SU-DHL-6 (cell line): Measurements from ENCODE around the gene RGMA.
"Not testable (repeated sequence)": the region's sequence is repeated elsewhere in the genome, so short reads cannot be mapped to it uniquely, and the experiment has no call there.

Source experiments
- H2AFZ ChIP-seq: fragments of 200-600 bp; sonication (generic); 2 replicates; pipeline ENCODE4 v1.6.1; 2014; ENCODE audit warnings: low read depth, mild to moderate bottlenecking, moderate library complexity, mixed read lengths, antibody characterized with exemption, low read length; ENCODE audit not compliant: severe bottlenecking
- H3F3A ChIP-seq: fragments of 200-600 bp; shearing (Covaris generic); 2 replicates; pipeline ENCODE4 v1.6.0; 2016; ENCODE audit warnings: antibody characterized with exemption, mild to moderate bottlenecking; ENCODE audit not compliant: insufficient read depth
- H3K27ac ChIP-seq: fragments of 200-600 bp; sonication (generic); 2 replicates; pipeline ENCODE4 v1.5.1; 2016; ENCODE audit warnings: low read depth, mild to moderate bottlenecking, low read length, moderate library complexity, mixed read lengths
- H3K27me3 ChIP-seq: fragments of 200-600 bp; sonication (generic), shearing (Covaris generic); 2 replicates; pipeline ENCODE4 v1.6.0; 2014; ENCODE audit warnings: mild to moderate bottlenecking, low read length
- H3K36me3 ChIP-seq: fragments of 200-600 bp; sonication (generic); 2 replicates; pipeline ENCODE4 v1.6.1; 2014; ENCODE audit warnings: mild to moderate bottlenecking, low read length, mixed read lengths
- H3K4me2 ChIP-seq: fragments of 300-600, 200-600 bp; shearing (Covaris generic), sonication (generic); 2 replicates; pipeline ENCODE4 v1.6.0; 2014; ENCODE audit warnings: low read length, low read depth, mild to moderate bottlenecking; ENCODE audit not compliant: poor library complexity, severe bottlenecking
- H3K4me3 ChIP-seq: fragments of 200-600 bp; sonication (generic); 2 replicates; pipeline ENCODE4 v1.5.1; 2014; ENCODE audit warnings: antibody characterized with exemption, low read length, mild to moderate bottlenecking, mixed read lengths; ENCODE audit not compliant: insufficient read depth, poor library complexity, severe bottlenecking
- H3K79me2 ChIP-seq: fragments of 200-600 bp; sonication (generic); 2 replicates; pipeline ENCODE4 v1.6.1; 2014; ENCODE audit warnings: mild to moderate bottlenecking, low read length, moderate library complexity; ENCODE audit not compliant: insufficient read depth
- H3K9ac ChIP-seq: fragments of 200-600 bp; sonication (generic); 2 replicates; pipeline ENCODE4 v1.7.0; 2014; ENCODE audit warnings: mild to moderate bottlenecking, low read length
- H3K9me2 ChIP-seq: fragments of 200-600 bp; sonication (generic); replicated peaks from 2 replicates; pipeline ENCODE4 v1.6.1; 2014; ENCODE audit warnings: low read length; ENCODE audit not compliant: insufficient read depth
- H3K9me3 ChIP-seq: fragments of 200-600 bp; sonication (generic); 2 replicates; pipeline ENCODE4 v1.6.1; 2014; ENCODE audit warnings: low read length, mixed read lengths; ENCODE audit not compliant: insufficient read depth
- H4K20me1 ChIP-seq: fragments of 200-600 bp; sonication (generic); 2 replicates; pipeline ENCODE4 v1.6.1; 2014; ENCODE audit warnings: low read depth, mild to moderate bottlenecking, antibody characterized with exemption, low read length, moderate library complexity, mixed read lengths
- EZH2phosphoT487 ChIP-seq: fragments of 200-600 bp; sonication (generic), shearing (Covaris generic); conservative IDR thresholded peaks from 2 replicates; pipeline ENCODE4 v1.6.1; 2018; ENCODE audit warnings: mild to moderate bottlenecking, antibody characterized with exemption, low read length, moderate library complexity, mixed read lengths
- TF ChIP-seq, protein P1 (sequence below): fragments of 200-600 bp; sonication (generic); IDR thresholded peaks from one replicate; pipeline ENCODE4 v1.5.1; 2017; ENCODE audit warnings: antibody characterized with exemption, mild to moderate bottlenecking, low read length, moderate library complexity; ENCODE audit not compliant: insufficient read depth, poor library complexity, severe bottlenecking

Gene RGMA

DNA sequence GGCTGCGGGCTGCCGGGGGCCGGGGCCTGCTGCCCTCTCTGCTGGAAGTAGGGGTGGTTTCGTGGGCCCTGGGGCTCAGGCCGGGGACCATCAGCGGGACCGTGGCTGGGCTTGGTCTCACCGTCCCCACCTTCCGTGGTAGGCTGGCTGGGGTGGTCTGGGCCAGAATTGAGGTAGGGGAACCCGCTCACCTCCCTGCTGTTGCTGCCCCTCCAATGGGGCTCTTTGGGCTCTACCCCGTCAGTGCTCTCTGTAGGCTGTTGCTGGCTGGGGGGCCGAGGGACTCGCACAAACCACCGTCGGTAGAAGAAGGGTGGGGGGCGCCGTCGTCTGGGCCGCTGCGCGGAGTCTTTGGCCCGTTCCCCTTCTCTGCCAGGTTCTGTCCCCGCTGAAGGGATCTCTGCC lies 23.4 kb downstream of the RGMA start:
- H3K9ac ChIP-seq, result no peak overlapping the region
- no peaks in the 10 kb centered on the region for H3K9me2 ChIP-seq
- no peaks in the 10 kb centered on the region for H3K79me2 ChIP-seq
- TF ChIP-seq, protein P1, sequence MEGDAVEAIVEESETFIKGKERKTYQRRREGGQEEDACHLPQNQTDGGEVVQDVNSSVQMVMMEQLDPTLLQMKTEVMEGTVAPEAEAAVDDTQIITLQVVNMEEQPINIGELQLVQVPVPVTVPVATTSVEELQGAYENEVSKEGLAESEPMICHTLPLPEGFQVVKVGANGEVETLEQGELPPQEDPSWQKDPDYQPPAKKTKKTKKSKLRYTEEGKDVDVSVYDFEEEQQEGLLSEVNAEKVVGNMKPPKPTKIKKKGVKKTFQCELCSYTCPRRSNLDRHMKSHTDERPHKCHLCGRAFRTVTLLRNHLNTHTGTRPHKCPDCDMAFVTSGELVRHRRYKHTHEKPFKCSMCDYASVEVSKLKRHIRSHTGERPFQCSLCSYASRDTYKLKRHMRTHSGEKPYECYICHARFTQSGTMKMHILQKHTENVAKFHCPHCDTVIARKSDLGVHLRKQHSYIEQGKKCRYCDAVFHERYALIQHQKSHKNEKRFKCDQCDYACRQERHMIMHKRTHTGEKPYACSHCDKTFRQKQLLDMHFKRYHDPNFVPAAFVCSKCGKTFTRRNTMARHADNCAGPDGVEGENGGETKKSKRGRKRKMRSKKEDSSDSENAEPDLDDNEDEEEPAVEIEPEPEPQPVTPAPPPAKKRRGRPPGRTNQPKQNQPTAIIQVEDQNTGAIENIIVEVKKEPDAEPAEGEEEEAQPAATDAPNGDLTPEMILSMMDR, result no peak
- no peak for TF ChIP-seq EZH2phosphoT487
- H3K27ac ChIP-seq, result no peak overlapping the region
- H3K27me3 ChIP-seq, result no peaks in the 10 kb centered on the region
- no peaks in the 10 kb centered on the region for H3K36me3 ChIP-seq
- H4K20me1 ChIP-seq, result no peaks in the 10 kb centered on the region
- H3K9me3 ChIP-seq, result no peaks in the 10 kb centered on the region
- no peaks in the 10 kb centered on the region for H3F3A ChIP-seq
- no peak overlapping the region for H2AFZ ChIP-seq
- no peak overlapping the region for H3K4me3 ChIP-seq
- no peak overlapping the region for H3K4me2 ChIP-seq

DNA sequence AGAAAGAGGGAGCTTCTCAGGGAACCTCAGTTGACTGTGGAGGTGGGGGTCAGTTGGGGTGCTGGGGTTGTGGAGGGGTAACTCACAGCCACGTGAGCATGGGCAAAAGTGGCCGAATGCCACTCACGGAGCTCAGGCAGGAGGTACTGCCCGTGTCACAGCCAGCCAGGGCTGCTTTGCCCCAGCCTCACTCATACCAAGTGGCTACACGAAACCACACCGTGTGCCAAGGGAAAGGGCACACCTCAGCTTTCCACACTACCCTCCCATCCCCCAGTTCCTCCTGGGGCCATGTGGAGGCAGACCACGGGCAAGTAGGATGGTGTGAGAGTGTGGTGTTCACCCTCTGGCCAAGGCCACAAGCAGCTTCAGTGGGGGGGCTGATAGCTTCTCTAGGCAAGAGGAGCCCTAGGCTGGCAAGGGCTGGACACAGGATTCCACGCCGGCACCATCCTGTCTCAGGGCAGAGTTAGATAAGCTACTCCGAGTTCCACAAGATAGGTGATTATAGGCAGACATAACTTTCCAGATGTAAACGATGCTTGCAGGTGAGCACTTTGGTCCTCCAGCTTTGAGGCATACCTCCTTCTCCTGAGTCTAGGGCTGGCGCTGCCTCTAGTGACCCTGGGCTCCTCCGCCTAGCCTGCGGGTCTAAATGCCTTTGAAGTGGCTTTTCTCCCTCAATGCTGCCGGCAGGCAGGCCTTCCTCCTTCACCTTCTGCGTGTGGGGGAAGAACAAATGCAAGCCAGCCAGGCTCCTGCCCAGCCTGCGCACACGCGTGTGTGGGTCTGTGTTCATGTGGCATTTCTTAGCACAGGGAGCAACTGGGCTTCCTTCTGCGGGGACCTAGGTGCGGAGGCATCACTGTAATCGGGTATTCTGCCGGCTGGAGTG lies 25.0 kb downstream of the RGMA start:
- no peak overlapping the region for H3K4me3 ChIP-seq
- no peaks in the 10 kb centered on the region for H3K9me3 ChIP-seq
- TF ChIP-seq EZH2phosphoT487, result no peak
- TF ChIP-seq, protein P1, result no peak
- H3K9me2 ChIP-seq, result no peaks in the 10 kb centered on the region
- H3K27me3 ChIP-seq, result no peaks in the 10 kb centered on the region
- H3F3A ChIP-seq, result no peaks in the 10 kb centered on the region
- H4K20me1 ChIP-seq, result no peaks in the 10 kb centered on the region
- H3K4me2 ChIP-seq, result no peak overlapping the region
- H3K27ac ChIP-seq, result no peak overlapping the region
- no peaks in the 10 kb centered on the region for H3K79me2 ChIP-seq
- no peaks in the 10 kb centered on the region for H3K36me3 ChIP-seq
- no peak overlapping the region for H3K9ac ChIP-seq
- H2AFZ ChIP-seq, result no peak overlapping the region

DNA sequence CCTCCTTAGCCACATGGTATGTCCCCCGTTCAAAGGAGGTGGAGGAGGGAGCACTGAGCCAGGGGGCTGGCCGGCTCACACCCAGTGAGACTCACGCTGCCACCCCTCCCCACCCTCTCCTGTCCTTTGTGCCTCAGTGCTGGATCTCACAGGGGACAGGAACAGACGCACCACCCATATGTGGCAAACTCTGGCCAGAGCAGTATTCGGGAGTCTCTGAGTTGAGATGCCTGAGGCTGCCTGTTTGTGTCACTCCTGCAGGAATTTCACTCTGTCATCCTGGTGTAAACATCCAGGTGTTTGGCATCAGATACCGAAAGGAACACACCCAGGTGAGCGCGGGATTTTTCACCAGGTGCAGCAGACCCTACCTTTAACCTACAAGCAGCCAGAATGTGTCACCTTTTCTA lies 25.7 kb downstream of the RGMA start:
- no peaks in the 10 kb centered on the region for H3K27me3 ChIP-seq
- H3K27ac ChIP-seq, result no peak overlapping the region
- no peaks in the 10 kb centered on the region for H4K20me1 ChIP-seq
- no peaks in the 10 kb centered on the region for H3K36me3 ChIP-seq
- TF ChIP-seq, protein P1, result no peak
- no peak for TF ChIP-seq EZH2phosphoT487
- no peaks in the 10 kb centered on the region for H3F3A ChIP-seq
- H3K9me3 ChIP-seq, result no peaks in the 10 kb centered on the region
- no peak overlapping the region for H3K4me3 ChIP-seq
- H3K79me2 ChIP-seq, result no peaks in the 10 kb centered on the region
- H3K9ac ChIP-seq, result no peak overlapping the region
- H3K9me2 ChIP-seq, result no peaks in the 10 kb centered on the region
- no peak overlapping the region for H2AFZ ChIP-seq
- no peak overlapping the region for H3K4me2 ChIP-seq

DNA sequence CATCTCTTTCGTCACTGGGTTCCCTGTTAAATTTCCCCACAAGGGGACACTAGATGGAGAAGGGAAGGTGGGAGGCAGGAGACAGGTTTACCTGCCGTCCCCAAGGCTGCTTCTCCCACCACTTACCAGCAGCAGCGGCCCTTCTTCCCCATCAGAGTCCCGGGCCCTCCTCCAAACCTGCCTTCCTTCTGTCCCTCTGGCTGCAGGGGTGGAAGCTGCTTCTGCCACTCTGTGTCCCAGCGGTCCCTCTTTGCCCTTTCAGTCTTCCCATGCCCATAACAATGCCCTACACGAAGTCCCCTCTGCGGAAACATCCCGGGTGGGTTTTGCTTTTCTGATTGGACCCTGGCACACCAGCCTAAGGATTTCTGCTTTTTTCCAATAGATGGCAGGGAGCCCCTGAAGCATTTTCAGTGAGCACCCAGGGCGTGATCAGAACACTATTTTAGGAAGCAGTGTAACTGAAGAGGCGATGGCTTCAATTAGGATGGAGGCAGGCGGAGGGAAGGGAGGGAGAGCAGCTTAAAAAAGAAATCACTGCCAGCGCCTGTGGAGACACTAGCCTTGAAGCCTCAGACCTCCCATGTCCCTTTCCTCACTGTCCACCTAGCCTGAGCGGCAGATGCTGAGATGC lies 26.3 kb downstream of the RGMA start:
- not testable (repeated sequence) for H3F3A ChIP-seq, H3K79me2 ChIP-seq, H3K9me3 ChIP-seq, H3K27ac ChIP-seq, H3K4me3 ChIP-seq, H3K9ac ChIP-seq, H3K36me3 ChIP-seq, H2AFZ ChIP-seq, H4K20me1 ChIP-seq, H3K9me2 ChIP-seq, H3K4me2 ChIP-seq, H3K27me3 ChIP-seq
